ENCODE measurements around the gene HYAL4.

DNA sequence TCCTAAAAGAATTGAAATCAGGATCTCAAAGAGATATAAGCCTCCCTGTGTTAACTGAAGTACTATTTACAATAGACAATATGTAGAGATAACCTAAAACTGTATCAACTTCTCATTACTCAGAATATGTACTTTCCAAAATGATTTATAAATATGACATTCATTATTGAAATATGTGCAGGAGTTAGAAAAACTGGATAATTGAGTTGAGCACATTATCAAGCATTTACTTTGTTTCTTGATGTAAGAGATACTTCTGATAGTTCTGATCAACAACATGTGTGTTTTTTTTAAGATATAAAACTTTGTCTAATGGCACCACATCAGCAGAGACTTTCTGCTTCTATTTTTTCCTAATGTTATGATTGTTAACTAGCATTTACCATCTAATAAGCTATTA lies 38.2 kb downstream of the HYAL4 start:
- TF ChIP-seq, protein P1, sequence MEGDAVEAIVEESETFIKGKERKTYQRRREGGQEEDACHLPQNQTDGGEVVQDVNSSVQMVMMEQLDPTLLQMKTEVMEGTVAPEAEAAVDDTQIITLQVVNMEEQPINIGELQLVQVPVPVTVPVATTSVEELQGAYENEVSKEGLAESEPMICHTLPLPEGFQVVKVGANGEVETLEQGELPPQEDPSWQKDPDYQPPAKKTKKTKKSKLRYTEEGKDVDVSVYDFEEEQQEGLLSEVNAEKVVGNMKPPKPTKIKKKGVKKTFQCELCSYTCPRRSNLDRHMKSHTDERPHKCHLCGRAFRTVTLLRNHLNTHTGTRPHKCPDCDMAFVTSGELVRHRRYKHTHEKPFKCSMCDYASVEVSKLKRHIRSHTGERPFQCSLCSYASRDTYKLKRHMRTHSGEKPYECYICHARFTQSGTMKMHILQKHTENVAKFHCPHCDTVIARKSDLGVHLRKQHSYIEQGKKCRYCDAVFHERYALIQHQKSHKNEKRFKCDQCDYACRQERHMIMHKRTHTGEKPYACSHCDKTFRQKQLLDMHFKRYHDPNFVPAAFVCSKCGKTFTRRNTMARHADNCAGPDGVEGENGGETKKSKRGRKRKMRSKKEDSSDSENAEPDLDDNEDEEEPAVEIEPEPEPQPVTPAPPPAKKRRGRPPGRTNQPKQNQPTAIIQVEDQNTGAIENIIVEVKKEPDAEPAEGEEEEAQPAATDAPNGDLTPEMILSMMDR (IDR thresholded peaks at IDR 0.05) = no peak
- TF ChIP-seq, protein P2, sequence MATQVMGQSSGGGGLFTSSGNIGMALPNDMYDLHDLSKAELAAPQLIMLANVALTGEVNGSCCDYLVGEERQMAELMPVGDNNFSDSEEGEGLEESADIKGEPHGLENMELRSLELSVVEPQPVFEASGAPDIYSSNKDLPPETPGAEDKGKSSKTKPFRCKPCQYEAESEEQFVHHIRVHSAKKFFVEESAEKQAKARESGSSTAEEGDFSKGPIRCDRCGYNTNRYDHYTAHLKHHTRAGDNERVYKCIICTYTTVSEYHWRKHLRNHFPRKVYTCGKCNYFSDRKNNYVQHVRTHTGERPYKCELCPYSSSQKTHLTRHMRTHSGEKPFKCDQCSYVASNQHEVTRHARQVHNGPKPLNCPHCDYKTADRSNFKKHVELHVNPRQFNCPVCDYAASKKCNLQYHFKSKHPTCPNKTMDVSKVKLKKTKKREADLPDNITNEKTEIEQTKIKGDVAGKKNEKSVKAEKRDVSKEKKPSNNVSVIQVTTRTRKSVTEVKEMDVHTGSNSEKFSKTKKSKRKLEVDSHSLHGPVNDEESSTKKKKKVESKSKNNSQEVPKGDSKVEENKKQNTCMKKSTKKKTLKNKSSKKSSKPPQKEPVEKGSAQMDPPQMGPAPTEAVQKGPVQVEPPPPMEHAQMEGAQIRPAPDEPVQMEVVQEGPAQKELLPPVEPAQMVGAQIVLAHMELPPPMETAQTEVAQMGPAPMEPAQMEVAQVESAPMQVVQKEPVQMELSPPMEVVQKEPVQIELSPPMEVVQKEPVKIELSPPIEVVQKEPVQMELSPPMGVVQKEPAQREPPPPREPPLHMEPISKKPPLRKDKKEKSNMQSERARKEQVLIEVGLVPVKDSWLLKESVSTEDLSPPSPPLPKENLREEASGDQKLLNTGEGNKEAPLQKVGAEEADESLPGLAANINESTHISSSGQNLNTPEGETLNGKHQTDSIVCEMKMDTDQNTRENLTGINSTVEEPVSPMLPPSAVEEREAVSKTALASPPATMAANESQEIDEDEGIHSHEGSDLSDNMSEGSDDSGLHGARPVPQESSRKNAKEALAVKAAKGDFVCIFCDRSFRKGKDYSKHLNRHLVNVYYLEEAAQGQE (IDR thresholded peaks at IDR 0.05; ENCODE audit: insufficient read depth in 1 of 2, low read depth in 2 of 2, low read length in 1 of 2) = no peak
- no peak for TF ChIP-seq POLR2AphosphoS5 (IDR thresholded peaks at IDR 0.05; ENCODE audit: low read depth, low read length)

Data from Panc1 (cell line).